SK-N-SH (cell line): ENCODE data around the gene CEBPB. TPM values are rescaled to one million over a fixed set of nuclear protein-coding genes. Genes with fewer than 3 reads are reported as not detected.
A peak's percentile ranks its signal among the peaks of the same experiment; 100 is the strongest.

Experiments
- CTCF ChIA-PET: fragments of 300-600, 350-600 bp; formaldehyde crosslinking; extraction: SDS; loops from one replicate; lab custom pipeline; 2021; lab: Yijun Ruan, JAX
- POLR2A ChIA-PET: fragments of 350-600 bp; sonication (Branson Sonifier 250); formaldehyde crosslinking; extraction: SDS; loops from one replicate; lab custom pipeline; 2020; ENCODE audit warnings: antibody characterized with exemption, inconsistent platforms; lab: Yijun Ruan, JAX
- DNase-seq: peaks from one replicate; pipeline ENCODE4 v3.0.0; 2012
- H2AFZ ChIP-seq: fragments of 200-600 bp; sonication (generic); 2 replicates; pipeline ENCODE4 v1.8.1; 2016; ENCODE audit warnings: antibody characterized with exemption, mild to moderate bottlenecking, low read depth
- H3F3A ChIP-seq: fragments of 200-600 bp; sonication (generic); replicated peaks from 2 replicates; pipeline ENCODE3; 2016; ENCODE audit warnings: antibody characterized with exemption, mild to moderate bottlenecking; ENCODE audit not compliant: insufficient read depth
- H3K27ac ChIP-seq, 2 experiments: fragments of 200-500 bp in 1 of 2; fragments of 200-600 bp in 1 of 2; sonication (Bioruptor generic) in 1 of 2; sonication (generic), shearing (Covaris generic) in 1 of 2; 2 replicates each; pipeline versions ENCODE4 v1.5.1 to v1.6.1; 2014 to 2016; ENCODE audit warnings: low read depth in 2 of 2, inconsistent platforms in 1 of 2, low read length in 1 of 2, mild to moderate bottlenecking in 1 of 2, mixed read lengths in 1 of 2
- H3K27me3 ChIP-seq: fragments of 200-600 bp; sonication (generic), shearing (Covaris generic); 2 replicates; pipeline ENCODE4 v1.6.1; 2016; ENCODE audit warnings: mixed run types; ENCODE audit not compliant: insufficient read depth
- H3K36me3 ChIP-seq, 2 experiments: fragments of 200-500 bp in 1 of 2; fragments of 200-600 bp in 1 of 2; sonication (Bioruptor generic) in 1 of 2; sonication (generic) in 1 of 2; replicated peaks in 1 of 2; 2 replicates each; pipeline versions ENCODE3 to v1.5.1; 2014 to 2016; ENCODE audit warnings: low read length in 1 of 2, mild to moderate bottlenecking in 1 of 2; ENCODE audit not compliant: insufficient read depth in 2 of 2, control insufficient read depth in 1 of 2
- H3K4me1 ChIP-seq, 2 experiments: fragments of 200-500 bp in 1 of 2; fragments of 200-600 bp in 1 of 2; sonication (Bioruptor generic) in 1 of 2; sonication (generic), shearing (Covaris generic) in 1 of 2; 2 replicates each; pipeline versions ENCODE4 v1.5.1 to v1.6.1; 2014 to 2016; ENCODE audit warnings: low read depth in 1 of 2, low read length in 1 of 2, mixed run types in 1 of 2; ENCODE audit not compliant: insufficient read depth in 2 of 2, control insufficient read depth in 1 of 2
- H3K4me2 ChIP-seq: fragments of 200-600 bp; sonication (generic), shearing (Covaris generic); 2 replicates; pipeline ENCODE4 v1.6.1; 2017; ENCODE audit warnings: mixed run types
- H3K4me3 ChIP-seq, 2 experiments: fragments of 200-500 bp in 1 of 2; fragments of 200-600 bp in 1 of 2; sonication (Bioruptor generic) in 1 of 2; sonication (generic), shearing (Covaris generic) in 1 of 2; 2 replicates each; pipeline versions ENCODE4 v1.5.1 to v1.8.1; 2014 to 2016; ENCODE audit warnings: low read depth in 2 of 2, inconsistent platforms in 1 of 2, low read length in 1 of 2, mild to moderate bottlenecking in 1 of 2, mixed read lengths in 1 of 2, moderate library complexity in 1 of 2
- H3K79me2 ChIP-seq: fragments of 200-600 bp; sonication (generic); 2 replicates; pipeline ENCODE4 v1.8.1; 2017; ENCODE audit warnings: mild to moderate bottlenecking; ENCODE audit not compliant: insufficient read depth
- H3K9ac ChIP-seq: fragments of 200-600 bp; sonication (generic); 2 replicates; pipeline ENCODE4 v1.6.1; 2017; ENCODE audit warnings: mixed run types
- H3K9me2 ChIP-seq: fragments of 200-600 bp; sonication (generic); 2 replicates; pipeline ENCODE4 v1.6.1; 2017; ENCODE audit warnings: mixed run types
- H3K9me3 ChIP-seq: fragments of 200-600 bp; sonication (generic); 2 replicates; pipeline ENCODE4 v1.6.1; 2017; ENCODE audit warnings: mixed run types, mild to moderate bottlenecking, moderate library complexity
- H4K20me1 ChIP-seq: fragments of 200-600 bp; sonication (generic); 2 replicates; pipeline ENCODE4 v1.6.1; 2017; ENCODE audit warnings: mild to moderate bottlenecking, mixed run types; ENCODE audit not compliant: insufficient read depth
- EP300 ChIP-seq, 2 experiments: IDR thresholded peaks; 2 replicates each; pipeline versions ENCODE4 v1.4.0 to v1.6.1; 2012; ENCODE audit warnings: borderline replicate concordance in 1 of 2, low read depth in 1 of 2, low read length in 1 of 2
- EZH2phosphoT487 ChIP-seq: fragments of 200-600 bp; sonication (generic); IDR thresholded peaks from 2 replicates; pipeline ENCODE4 v1.6.1; 2017; ENCODE audit warnings: low read depth, mixed run types, mild to moderate bottlenecking, antibody characterized with exemption, moderate library complexity, borderline replicate concordance
- FOXJ3 ChIP-seq: sonication (generic); formaldehyde crosslinking; IDR thresholded peaks from 2 replicates; pipeline ENCODE4 v1.5.1; 2020; ENCODE audit warnings: mild to moderate bottlenecking, missing genetic modification reagents
- MXI1 ChIP-seq: IDR thresholded peaks from 2 replicates; pipeline ENCODE4 v1.6.1; 2012; ENCODE audit warnings: mild to moderate bottlenecking, low read depth, low read length, improper control_type of control experiment
- RAD21 ChIP-seq: IDR thresholded peaks from 2 replicates; pipeline ENCODE4 v1.6.1; 2012; ENCODE audit warnings: mild to moderate bottlenecking, low read length
- SMC3 ChIP-seq: IDR thresholded peaks from 2 replicates; pipeline ENCODE4 v1.6.1; 2012; ENCODE audit warnings: low read depth, low read length, improper control_type of control experiment
- WGBS: methylation state at CpG from one replicate; pipeline ENCODE4 v1.1.6; 2017; ENCODE audit warnings: low lambda C conversion rate; 5-methylcytosine and 5-hydroxymethylcytosine counted together
- polyA plus RNA-seq, 3 experiments: library from polyadenylated mRNA; depleted of rRNA; stranded (reverse); fragments of >200 nt; gene quantifications; 2 replicates each; pipeline ENCODE4 v1.2.3, GENCODE V29; 2012
- TF ChIP-seq, protein P1 (sequence below): IDR thresholded peaks from 2 replicates; pipeline ENCODE4 v1.4.0; 2012; ENCODE audit warnings: low read depth, borderline replicate concordance
- TF ChIP-seq, protein P2 (sequence below): IDR thresholded peaks from 2 replicates; pipeline ENCODE4 v1.6.1; 2012; ENCODE audit warnings: mild to moderate bottlenecking, low read depth, low read length, moderate library complexity
- TF ChIP-seq, protein P3 (sequence below): fragments of 150-350 bp; IDR thresholded peaks from 2 replicates; pipeline ENCODE4 v1.6.1; 2017; ENCODE audit warnings: antibody characterized with exemption, low read length, low read depth, borderline replicate concordance
- TF ChIP-seq, protein P4 (sequence below): fragments of 200-600 bp; sonication (generic); IDR thresholded peaks from 2 replicates; pipeline ENCODE4 v1.6.1; 2017; ENCODE audit warnings: antibody characterized with exemption, mild to moderate bottlenecking, moderate library complexity

Gene CEBPB
- polyA plus RNA-seq, 1 of the 3 experiments (the other 2 are of a cell fraction), result 14.7 TPM

DNA sequence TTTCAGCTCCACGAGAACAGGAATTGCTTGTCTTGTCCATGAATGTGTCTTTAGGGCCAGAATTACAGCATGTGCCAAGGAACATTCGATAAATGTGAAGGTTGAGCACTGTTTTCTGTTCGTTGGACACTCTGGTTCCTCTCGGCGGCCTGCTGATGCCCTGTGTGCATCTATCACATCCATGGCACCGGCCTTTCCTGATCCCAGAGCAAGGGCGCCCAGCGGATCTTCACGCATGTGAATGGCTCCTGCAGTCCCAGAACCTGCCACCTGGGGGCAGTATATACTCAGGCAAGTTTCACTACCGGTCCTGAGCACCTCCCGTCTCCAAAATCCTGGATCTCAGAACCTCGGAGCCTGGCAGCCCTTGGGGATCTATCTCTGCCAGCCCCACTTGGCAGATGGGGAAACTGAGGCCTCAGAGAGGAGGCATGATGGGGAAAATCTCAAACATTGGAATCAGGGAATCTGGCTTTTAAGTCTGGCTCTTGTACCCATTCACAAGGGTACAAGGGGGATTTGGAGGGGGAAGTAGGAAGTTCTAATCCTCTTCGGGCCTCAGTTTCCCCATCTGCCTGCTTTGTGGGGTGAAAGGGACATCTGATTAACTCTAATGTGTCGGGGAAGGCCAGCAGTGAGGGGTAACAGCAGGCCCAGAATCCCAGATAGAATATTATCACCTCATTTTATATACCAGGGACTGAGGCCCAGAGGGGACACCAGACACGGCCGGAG is 4.3 kb upstream of the CEBPB start:
- DNase-seq, result peak; percentile 83
- Histone ChIP-seq H3K4me3 (no peak overlapping the region; a peak in 1 of 4 replicates), H3K9me3 (no peaks in the 10 kb centered on the region)
- CTCF ChIA-PET, result interaction anchor here (0.6 to 15.3 kb wide), 32 partner anchors 10 to 563 kb away, joined by 3 to 281 read pairs (median 4); partner anchors contain the start of gene UBE2V1
- peak; percentile 97 for TF ChIP-seq SMC3
- TF ChIP-seq, protein P1, sequence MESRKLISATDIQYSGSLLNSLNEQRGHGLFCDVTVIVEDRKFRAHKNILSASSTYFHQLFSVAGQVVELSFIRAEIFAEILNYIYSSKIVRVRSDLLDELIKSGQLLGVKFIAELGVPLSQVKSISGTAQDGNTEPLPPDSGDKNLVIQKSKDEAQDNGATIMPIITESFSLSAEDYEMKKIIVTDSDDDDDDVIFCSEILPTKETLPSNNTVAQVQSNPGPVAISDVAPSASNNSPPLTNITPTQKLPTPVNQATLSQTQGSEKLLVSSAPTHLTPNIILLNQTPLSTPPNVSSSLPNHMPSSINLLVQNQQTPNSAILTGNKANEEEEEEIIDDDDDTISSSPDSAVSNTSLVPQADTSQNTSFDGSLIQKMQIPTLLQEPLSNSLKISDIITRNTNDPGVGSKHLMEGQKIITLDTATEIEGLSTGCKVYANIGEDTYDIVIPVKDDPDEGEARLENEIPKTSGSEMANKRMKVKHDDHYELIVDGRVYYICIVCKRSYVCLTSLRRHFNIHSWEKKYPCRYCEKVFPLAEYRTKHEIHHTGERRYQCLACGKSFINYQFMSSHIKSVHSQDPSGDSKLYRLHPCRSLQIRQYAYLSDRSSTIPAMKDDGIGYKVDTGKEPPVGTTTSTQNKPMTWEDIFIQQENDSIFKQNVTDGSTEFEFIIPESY, result no peak
- TF ChIP-seq, protein P2, sequence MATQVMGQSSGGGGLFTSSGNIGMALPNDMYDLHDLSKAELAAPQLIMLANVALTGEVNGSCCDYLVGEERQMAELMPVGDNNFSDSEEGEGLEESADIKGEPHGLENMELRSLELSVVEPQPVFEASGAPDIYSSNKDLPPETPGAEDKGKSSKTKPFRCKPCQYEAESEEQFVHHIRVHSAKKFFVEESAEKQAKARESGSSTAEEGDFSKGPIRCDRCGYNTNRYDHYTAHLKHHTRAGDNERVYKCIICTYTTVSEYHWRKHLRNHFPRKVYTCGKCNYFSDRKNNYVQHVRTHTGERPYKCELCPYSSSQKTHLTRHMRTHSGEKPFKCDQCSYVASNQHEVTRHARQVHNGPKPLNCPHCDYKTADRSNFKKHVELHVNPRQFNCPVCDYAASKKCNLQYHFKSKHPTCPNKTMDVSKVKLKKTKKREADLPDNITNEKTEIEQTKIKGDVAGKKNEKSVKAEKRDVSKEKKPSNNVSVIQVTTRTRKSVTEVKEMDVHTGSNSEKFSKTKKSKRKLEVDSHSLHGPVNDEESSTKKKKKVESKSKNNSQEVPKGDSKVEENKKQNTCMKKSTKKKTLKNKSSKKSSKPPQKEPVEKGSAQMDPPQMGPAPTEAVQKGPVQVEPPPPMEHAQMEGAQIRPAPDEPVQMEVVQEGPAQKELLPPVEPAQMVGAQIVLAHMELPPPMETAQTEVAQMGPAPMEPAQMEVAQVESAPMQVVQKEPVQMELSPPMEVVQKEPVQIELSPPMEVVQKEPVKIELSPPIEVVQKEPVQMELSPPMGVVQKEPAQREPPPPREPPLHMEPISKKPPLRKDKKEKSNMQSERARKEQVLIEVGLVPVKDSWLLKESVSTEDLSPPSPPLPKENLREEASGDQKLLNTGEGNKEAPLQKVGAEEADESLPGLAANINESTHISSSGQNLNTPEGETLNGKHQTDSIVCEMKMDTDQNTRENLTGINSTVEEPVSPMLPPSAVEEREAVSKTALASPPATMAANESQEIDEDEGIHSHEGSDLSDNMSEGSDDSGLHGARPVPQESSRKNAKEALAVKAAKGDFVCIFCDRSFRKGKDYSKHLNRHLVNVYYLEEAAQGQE, result no peak
- no peak for TF ChIP-seq FOXJ3 (CRISPR knock-in tag)
- TF ChIP-seq, protein P3, sequence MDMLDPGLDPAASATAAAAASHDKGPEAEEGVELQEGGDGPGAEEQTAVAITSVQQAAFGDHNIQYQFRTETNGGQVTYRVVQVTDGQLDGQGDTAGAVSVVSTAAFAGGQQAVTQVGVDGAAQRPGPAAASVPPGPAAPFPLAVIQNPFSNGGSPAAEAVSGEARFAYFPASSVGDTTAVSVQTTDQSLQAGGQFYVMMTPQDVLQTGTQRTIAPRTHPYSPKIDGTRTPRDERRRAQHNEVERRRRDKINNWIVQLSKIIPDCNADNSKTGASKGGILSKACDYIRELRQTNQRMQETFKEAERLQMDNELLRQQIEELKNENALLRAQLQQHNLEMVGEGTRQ, result no peak
- no peak for TF ChIP-seq EP300 (IDR thresholded peaks at IDR 0.05; ENCODE audit: borderline replicate concordance in 1 of 2, low read depth in 1 of 2, low read length in 1 of 2)
- TF ChIP-seq MXI1, result no peak
- TF ChIP-seq RAD21, result peak; percentile 97
- TF ChIP-seq, protein P4, sequence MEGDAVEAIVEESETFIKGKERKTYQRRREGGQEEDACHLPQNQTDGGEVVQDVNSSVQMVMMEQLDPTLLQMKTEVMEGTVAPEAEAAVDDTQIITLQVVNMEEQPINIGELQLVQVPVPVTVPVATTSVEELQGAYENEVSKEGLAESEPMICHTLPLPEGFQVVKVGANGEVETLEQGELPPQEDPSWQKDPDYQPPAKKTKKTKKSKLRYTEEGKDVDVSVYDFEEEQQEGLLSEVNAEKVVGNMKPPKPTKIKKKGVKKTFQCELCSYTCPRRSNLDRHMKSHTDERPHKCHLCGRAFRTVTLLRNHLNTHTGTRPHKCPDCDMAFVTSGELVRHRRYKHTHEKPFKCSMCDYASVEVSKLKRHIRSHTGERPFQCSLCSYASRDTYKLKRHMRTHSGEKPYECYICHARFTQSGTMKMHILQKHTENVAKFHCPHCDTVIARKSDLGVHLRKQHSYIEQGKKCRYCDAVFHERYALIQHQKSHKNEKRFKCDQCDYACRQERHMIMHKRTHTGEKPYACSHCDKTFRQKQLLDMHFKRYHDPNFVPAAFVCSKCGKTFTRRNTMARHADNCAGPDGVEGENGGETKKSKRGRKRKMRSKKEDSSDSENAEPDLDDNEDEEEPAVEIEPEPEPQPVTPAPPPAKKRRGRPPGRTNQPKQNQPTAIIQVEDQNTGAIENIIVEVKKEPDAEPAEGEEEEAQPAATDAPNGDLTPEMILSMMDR, result peak; percentile 93
- no peak for TF ChIP-seq EZH2phosphoT487
- TF ChIP-seq, all 33 proteins: peak for 3
- Histone ChIP-seq H4K20me1 (no peaks in the 10 kb centered on the region), H3F3A (peaks cover 5% of the 10 kb centered on the region), H3K79me2 (peaks cover 1% of the 10 kb centered on the region; the same call in 1 of the 2 replicates), H3K27me3 (no peaks in the 10 kb centered on the region), H3K4me2 (no peak overlapping the region), H3K36me3 (no peaks in the 10 kb centered on the region), H3K9me2 (no peaks in the 10 kb centered on the region), H3K9ac (no peak overlapping the region), H3K27ac (no peak overlapping the region), H3K4me1 (no peaks in the 10 kb centered on the region; a peak in 1 of 4 replicates), H2AFZ (no peak overlapping the region)
- POLR2A ChIA-PET, result no interaction called here
- WGBS, result 24% methylated on average over 12 of the region's 16 CpGs
